OCI-LY3 (cell line): Measurements from ENCODE around the gene IFITM1.
"Not testable (repeated sequence)": the region's sequence is repeated elsewhere in the genome, so short reads cannot be mapped to it uniquely, and the experiment has no call there.

Experiments used
- EZH2phosphoT487 ChIP-seq: fragments of 200-600 bp; shearing (Covaris generic); IDR thresholded peaks from 2 replicates; pipeline ENCODE4 v1.6.1; 2018; ENCODE audit warnings: antibody characterized with exemption, mixed run types, low read depth
- TF ChIP-seq, protein P1 (sequence below): fragments of 200-600, 300-600 bp; sonication (generic); IDR thresholded peaks from 2 replicates; pipeline ENCODE4 v1.5.1; 2014; ENCODE audit warnings: antibody characterized with exemption, low read length, low read depth

DNA sequence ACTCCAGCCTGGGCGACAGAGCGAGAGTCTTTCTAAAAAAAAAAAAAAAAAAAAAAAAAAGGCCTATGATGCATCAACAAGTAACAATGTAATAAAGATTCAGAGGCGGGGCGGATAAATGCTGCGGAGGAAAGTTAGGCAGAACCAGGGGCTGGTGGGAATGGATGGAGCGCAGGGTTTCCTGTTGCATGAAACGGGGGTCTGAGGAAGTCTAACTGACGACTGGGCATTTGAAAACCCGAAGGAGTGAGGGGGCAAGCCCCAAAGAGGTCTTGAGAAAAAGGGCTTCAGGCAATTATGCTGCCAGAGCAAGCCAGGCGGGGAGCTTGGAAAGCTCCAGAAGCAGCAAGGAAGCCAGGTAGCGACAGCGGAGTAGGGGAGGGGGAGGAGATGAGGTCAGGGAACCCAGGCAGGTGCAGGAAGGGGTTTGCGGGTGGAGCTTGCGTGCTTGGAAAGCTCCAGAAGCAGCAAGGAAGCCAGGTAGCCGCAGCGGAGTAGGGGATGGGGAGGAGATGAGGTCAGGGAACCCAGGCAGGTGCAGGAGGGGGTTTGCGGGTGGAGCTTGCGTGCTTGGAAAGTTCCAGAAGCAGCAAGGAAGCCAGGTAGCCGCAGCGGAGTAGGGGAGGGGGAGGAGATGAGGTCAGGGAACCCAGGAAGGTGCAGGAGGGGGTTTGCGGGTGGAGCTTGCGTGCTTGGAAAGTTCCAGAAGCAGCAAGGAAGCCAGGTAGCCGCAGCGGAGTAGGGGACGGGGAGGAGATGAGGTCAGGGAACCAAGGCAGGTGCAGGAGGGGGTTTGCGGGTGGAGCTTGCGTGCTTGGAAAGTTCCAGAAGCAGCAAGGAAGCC, 26.6 kb upstream of the IFITM1 start:
- TF ChIP-seq, protein P1, sequence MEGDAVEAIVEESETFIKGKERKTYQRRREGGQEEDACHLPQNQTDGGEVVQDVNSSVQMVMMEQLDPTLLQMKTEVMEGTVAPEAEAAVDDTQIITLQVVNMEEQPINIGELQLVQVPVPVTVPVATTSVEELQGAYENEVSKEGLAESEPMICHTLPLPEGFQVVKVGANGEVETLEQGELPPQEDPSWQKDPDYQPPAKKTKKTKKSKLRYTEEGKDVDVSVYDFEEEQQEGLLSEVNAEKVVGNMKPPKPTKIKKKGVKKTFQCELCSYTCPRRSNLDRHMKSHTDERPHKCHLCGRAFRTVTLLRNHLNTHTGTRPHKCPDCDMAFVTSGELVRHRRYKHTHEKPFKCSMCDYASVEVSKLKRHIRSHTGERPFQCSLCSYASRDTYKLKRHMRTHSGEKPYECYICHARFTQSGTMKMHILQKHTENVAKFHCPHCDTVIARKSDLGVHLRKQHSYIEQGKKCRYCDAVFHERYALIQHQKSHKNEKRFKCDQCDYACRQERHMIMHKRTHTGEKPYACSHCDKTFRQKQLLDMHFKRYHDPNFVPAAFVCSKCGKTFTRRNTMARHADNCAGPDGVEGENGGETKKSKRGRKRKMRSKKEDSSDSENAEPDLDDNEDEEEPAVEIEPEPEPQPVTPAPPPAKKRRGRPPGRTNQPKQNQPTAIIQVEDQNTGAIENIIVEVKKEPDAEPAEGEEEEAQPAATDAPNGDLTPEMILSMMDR = not testable (repeated sequence)
- not testable (repeated sequence) for TF ChIP-seq EZH2phosphoT487
